Inferior parietal cortex (tissue), 1 donor: ENCODE measurements around the gene ME3.

ENCODE experiments used
- DNase-seq: peaks from one replicate; pipeline ENCODE4 v3.0.0-alpha.2; 2016; ENCODE audit errors: extremely low spot score

Gene ME3

DNA sequence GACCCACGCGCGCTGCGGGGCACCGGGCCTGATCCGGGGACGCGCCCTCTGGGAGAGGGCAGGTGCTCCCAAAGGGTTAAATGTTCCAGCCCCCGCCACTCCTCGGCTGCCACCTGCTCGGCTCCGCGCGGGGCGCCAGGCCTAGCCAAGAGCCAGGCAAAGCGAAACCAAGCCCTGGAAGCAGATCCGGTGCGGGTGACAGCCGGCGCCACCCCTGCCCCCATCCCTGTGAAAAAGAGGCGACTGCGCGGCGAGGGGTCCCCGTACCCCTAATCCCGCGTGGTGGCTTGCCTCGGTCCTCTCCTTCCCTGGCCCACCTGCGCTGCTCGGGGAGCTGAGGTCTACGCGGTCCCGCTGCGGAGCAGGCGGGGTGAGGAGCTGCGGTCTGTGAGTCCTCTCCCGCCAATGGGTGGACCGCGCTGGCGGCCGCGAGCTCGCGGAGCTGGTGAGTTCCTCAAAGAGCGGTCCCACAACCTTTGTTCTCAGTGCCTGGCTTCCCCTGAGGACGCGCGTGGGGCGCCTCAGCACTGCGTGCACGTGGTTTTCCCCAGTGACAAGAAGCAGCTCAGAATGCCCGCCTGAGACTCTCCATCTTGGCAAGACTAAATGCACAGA is at the start of gene ME3:
Gene ME3, minus strand, starts transcription at position 610 of the 615 bp plus-strand sequence.
- DNase-seq: peak; percentile 43

DNA sequence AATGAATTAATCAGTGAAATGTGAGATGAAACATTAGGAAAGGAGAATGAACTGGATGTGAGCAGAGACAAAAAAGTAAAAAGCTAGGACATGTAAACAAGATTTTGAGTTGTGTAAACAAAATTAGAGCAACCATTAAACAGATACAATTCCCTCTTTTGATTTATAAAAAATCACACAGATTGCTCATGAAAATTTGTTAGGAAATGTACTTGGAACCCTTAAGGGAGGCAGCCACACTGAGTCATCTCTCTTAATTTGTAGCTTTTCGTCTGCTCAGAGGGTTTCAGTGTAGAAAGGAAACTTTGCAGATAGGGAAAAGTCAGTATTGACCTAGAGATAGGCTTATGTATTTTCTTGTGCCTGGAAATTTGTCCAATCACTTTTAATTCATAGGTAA is 49.6 kb upstream of the ME3 start:
- no peak for DNase-seq

GRCh38 chr11:86720546-86720945 is 48.1 kb upstream of the ME3 start:
- no peak for DNase-seq

DNA sequence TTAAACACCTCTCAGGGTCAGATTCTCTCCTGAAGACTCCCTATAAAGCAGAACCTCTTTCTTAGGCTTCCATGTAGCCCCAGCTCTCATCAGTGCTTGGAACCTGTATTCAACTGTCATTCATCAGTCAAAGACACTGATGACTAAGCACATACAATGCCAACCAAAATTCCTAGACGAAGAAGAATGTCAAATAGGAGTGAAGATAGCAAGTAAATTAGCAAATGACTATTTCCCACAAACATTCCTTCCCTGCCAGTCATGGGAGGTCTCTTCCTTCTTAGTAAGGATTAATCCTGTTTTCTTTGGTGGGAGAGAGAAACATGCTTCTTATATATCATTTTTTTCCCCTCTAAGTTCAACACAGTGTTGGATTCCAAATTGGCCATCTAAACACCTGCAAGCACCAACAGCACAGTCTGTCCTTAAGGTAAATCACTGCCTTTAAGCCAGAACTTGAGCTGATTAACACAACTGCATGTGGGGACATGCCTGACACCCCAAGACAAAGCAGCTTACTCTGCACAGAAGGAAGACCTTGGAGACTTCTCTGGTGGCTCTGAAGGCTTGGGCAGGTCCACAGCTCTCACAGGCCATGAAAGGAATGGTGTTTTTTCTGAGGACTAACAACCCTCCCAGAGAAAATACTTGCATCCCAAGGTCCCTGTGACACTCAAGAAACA is 47.5 kb upstream of the ME3 start:
- no peak for DNase-seq

DNA sequence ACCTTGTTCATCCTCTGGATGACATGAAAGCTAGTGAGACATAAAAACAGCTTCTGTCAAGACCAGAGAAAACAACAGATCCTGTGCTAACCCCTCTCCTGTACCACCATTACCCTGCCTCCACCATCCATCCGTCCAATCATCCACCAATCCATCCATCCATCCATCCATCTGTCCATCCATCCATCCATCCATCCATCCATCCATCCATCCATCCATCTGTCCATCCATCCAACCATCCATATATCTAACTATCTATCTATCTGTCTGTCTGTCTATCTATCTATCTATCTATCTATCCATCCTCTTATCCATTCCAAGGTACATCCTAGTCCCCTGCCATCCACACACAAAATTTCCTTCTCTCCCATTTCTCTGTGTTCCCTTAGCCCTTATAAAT is 46.6 kb upstream of the ME3 start:
- no peak for DNase-seq

DNA sequence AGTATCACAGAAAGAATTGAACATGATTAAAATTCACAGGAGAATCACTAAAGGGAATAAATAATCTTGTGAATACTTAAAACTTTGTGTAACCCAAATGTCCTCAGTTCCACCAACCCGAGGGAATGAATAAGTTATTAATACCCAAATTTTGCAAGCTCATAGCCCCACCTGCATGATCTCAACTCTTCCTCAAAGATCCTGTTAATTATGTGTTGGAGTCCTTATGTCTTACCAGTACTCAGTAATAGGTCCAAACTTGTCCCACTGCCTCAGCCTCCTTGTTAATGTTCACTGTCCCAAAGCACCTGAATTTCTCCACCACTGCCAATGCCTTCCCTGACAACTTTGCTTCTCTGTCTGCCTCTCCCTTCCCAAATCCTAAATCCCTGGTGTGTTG is 46.1 kb upstream of the ME3 start:
- DNase-seq: no peak

- no peak for DNase-seq
Measured at GRCh38 chr11:86717817-86718501, 45.5 kb upstream of the ME3 start.

DNA sequence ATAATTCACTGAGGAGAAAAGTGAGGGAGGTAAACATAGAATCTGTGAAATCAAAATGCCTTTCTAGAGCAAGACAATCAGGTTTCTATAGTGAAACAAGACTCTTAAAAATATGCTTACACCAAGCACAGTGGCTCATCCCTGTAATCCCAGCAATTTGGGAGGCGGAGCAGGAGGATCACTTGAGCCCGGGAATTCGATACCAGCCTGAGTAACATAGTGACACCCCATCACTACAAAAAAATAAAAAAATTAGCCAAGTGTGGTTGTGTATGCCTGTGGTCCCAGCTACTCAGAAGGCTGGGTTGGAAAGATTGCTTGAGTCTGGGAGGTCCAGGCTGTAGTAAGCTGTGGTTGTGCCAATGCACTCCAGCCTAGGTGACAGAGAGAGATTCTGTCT is 43.2 kb upstream of the ME3 start:
- no peak for DNase-seq

DNA sequence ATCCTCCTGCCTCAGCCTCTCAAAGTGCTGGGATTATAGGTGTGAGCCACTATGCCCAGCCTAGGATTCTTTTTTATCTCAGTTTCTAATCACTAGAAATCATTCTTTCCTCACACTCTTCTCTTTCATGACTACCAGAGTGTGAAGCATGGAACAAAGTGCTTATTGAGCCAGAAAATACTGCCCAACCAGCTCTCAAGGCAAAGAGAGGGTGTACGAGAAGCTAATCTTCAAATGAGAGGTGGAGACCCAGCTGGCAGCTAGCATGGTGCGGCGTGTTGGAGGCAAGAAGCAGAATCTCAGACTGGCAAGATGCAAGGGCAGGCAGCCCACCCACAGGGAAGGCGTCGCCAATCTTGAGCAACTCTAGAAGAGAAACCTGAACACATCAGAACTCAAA is 41.1 kb upstream of the ME3 start:
- DNase-seq: no peak

DNA sequence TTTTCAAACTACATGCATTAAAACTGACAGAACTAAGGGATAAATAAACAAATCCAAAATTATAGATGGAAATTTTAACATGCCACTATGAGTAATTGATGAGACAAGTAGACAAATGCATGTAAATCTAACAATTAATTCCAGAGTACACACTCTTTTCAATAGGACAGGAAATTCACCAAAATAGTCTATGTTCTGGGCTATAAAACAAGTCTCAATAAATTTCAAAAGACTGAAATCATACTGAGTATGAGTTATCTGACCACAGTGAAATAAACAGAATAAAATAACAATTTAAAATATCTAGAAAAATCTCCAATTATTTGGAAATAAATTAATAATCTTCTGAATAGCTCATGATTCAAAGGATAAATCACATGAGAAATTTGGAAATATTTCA is 38.5 kb upstream of the ME3 start:
- no peak for DNase-seq

- DNase-seq: no peak
Measured at GRCh38 chr11:86708669-86709068, 36.3 kb upstream of the ME3 start.

DNA sequence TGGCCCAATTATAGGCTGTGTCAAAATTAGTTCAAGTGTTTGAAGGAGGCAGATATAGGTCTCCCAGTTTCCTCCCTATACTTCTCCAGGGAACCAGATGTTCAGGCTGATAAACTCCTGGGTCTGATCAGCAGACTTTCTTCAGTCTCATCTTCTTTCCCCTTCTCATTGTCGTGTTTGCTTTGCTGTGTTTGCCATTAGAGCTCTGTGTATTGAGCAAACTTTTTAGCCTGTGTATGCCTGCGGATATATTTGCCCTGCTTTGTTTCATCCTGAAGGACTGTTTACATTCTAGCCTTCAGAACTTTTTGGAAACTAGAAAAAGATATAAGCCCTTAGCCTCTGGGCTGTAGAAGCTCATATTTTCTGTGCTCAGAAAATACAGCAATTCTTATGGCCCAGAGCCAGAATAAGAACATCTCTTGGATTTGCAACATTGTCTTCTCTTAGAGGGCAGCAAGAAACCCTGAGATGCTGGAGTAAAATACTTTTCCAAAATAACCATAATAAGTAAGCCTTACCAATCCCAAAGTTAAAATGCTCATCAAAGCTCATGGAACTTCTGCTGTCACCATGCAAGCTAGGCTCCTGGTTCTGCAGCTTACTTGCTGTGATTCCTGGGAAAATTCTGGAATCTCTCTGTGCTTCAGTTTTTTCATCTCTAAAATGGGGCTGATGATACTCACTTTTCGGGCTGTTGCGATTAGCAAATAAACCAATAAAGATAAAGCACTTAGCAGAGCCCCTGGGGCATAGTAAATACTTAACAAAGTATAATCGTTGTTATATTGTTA is 34.1 kb upstream of the ME3 start:
- DNase-seq: no peak

DNA sequence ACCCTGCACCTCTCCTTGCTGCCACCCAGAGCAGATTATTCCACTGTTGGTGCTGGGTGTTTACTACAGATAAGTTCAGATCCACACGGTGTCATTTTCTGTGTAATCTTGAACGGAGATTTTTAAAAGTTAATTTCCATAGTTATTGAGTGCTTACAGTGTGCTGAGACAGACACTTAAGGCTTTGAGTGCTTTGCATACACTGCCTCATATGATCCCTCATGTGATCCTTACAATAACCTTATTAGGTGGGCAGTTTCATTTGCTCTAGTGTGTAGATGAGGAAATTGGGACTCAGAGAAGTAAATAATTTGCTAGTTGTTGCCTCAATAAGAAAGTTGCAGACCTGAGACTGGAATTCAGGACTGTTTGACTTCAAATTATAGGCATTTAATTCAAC is 32.3 kb upstream of the ME3 start:
- no peak for DNase-seq

DNA sequence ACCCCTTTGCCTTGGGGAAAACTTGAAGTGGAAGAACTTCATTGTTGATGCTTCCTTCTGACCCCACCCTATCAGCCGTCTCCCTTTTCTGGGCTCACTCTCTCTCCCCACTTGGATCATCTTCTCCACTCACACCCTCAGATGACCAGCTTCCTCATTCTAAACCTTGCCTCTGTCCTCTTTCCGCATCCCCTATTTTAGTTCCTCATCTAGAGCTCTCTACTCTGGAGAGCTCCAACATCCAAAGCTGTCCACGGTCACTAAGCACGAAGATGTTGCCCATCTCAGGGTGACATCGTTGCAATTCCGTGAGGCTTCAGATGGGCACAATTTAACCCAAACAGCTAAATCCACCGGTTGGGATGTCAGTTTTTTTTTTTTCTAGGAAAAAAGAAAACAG is 31.6 kb upstream of the ME3 start:
- DNase-seq: no peak

- DNase-seq: no peak
Measured at GRCh38 chr11:86702220-86702983, 30.0 kb upstream of the ME3 start.

GRCh38 chr11:86699040-86699791 is 26.8 kb upstream of the ME3 start:
- no peak for DNase-seq

DNA sequence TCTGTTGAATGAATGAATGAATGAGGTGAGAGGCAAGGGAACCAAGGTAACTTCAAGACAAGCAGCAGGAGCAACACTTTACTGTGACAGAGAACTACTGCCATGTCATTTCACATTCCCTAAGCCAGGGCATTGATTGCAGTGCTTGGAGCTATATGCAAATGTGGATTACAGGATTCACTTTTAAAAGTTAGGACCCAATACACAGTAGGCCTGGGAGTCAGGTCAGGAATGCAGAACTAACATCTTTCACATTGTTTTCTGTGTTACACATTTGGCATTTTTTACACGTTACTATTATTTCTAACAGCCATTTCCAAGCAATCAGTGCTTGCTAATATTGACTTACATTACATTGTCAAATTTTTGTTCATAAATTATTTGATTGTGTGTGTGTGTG is 26.2 kb upstream of the ME3 start:
- DNase-seq: no peak

- DNase-seq: no peak
Measured at GRCh38 chr11:86696451-86696850, 24.0 kb upstream of the ME3 start.

DNA sequence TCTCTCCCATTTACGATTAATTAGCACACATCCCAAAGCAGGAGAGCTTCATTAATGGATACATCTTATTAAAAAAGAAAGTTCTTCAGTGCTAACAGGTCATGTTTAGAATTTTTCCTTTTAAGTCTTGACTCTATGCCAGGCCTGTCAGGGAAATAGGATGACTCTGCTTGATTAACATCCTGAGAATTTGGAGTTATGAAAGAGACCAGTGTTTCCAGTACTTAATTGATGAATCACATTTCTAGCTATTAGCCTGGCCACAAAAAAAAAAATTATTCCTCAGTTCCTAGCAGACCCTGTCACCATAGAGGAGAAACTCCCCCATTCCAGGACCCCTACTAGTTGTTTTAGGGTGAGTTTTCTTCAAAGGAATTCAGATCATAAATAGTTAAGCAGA is 23.6 kb upstream of the ME3 start:
- no peak for DNase-seq

GRCh38 chr11:86695373-86695772 is 23.0 kb upstream of the ME3 start:
- no peak for DNase-seq

GRCh38 chr11:86693518-86693917 is 21.1 kb upstream of the ME3 start:
- DNase-seq: no peak
